H1 (cell line): Measurements from ENCODE around the gene FMN2. TPM values are rescaled to one million over a fixed set of nuclear protein-coding genes. Genes with fewer than 3 reads are reported as not detected.

Source experiments
- CTCF ChIA-PET: fragments of 300-600 bp; sonication (Branson Sonifier 250); formaldehyde crosslinking; loops from one replicate; lab custom pipeline; 2021; ENCODE audit not compliant: partially characterized antibody; lab: Charles Lee
- POLR2A ChIA-PET: fragments of 300-600 bp; sonication (Branson Sonifier 250); formaldehyde crosslinking; loops from one replicate; lab custom pipeline; 2021; ENCODE audit warnings: inconsistent platforms; ENCODE audit not compliant: partially characterized antibody; lab: Charles Lee
- DNase-seq, 2 experiments: peaks; one replicate each; pipeline versions ENCODE4 v3.0.0 to v3.0.0-alpha.2; 2010 to 2022; ENCODE audit warnings: low spot score in 2 of 2, low read depth in 1 of 2, mixed read lengths in 1 of 2
- FAIRE-seq: peaks from 2 replicates; lab custom pipeline; 2011; peaks lifted over from hg19 to GRCh38; lab: Jason Lieb, UNC
- H2AFZ ChIP-seq: 2 replicates; pipeline ENCODE4 v1.8.1; 2012; ENCODE audit warnings: low read length, inconsistent platforms
- H2AK5ac ChIP-seq: 2 replicates; pipeline ENCODE4 v1.6.1; 2013; ENCODE audit warnings: low read depth, low read length
- H2BK120ac ChIP-seq: replicated peaks from 2 replicates; pipeline ENCODE3; 2013; ENCODE audit warnings: low read depth, low read length, inconsistent platforms
- H2BK12ac ChIP-seq: 2 replicates; pipeline ENCODE4 v1.6.1; 2013; ENCODE audit warnings: low read depth, low read length
- H2BK15ac ChIP-seq: 2 replicates; pipeline ENCODE4 v1.6.1; 2013; ENCODE audit warnings: low read length
- H2BK20ac ChIP-seq: 2 replicates; pipeline ENCODE4 v1.6.1; 2013; ENCODE audit warnings: low read length
- H2BK5ac ChIP-seq: 2 replicates; pipeline ENCODE4 v1.6.1; 2013; ENCODE audit warnings: low read depth, low read length
- H3K14ac ChIP-seq: 2 replicates; pipeline ENCODE4 v1.6.1; 2013; ENCODE audit warnings: inconsistent platforms; ENCODE audit not compliant: insufficient read length
- H3K18ac ChIP-seq: 2 replicates; pipeline ENCODE4 v1.6.1; 2013; ENCODE audit warnings: low read length; ENCODE audit errors: extremely low read depth
- H3K23ac ChIP-seq: 2 replicates; pipeline ENCODE4 v1.6.1; 2013; ENCODE audit warnings: inconsistent platforms; ENCODE audit not compliant: insufficient read length
- H3K23me2 ChIP-seq: 2 replicates; pipeline ENCODE4 v1.6.1; 2013; ENCODE audit warnings: low read depth, low read length
- H3K27ac ChIP-seq: 2 replicates; pipeline ENCODE4 v1.6.1; 2011; ENCODE audit warnings: low read depth, low read length, inconsistent platforms
- H3K27me3 ChIP-seq, 4 experiments: replicated peaks in 1 of 4; 1 replicate in 1 of 4; 2 replicates in 3 of 4; pipeline versions ENCODE4 v1.6.1 to v1.8.1; 2011 to 2013; ENCODE audit warnings: low read length in 3 of 4, mild to moderate bottlenecking in 3 of 4, inconsistent platforms in 2 of 4, mixed read lengths in 2 of 4, moderate library complexity in 1 of 4; ENCODE audit not compliant: control insufficient read depth in 3 of 4, insufficient read depth in 3 of 4; ENCODE audit errors: extremely low read depth in 1 of 4
- H3K36me3 ChIP-seq, 4 experiments: 2 replicates each; pipeline versions ENCODE4 v1.6.1 to v1.8.1; 2011 to 2013; ENCODE audit warnings: mild to moderate bottlenecking in 4 of 4, low read length in 3 of 4, moderate library complexity in 2 of 4, control low read depth in 1 of 4, inconsistent platforms in 1 of 4; ENCODE audit not compliant: insufficient read depth in 4 of 4, control insufficient read depth in 2 of 4
- H3K4ac ChIP-seq: replicated peaks from 2 replicates; pipeline ENCODE3; 2013; ENCODE audit warnings: low read length, low read depth, mixed read lengths, inconsistent platforms; ENCODE audit not compliant: insufficient read length
- H3K4me1 ChIP-seq, 4 experiments: replicated peaks in 1 of 4; 1 replicate in 1 of 4; 2 replicates in 3 of 4; pipeline versions ENCODE4 v1.6.1 to v1.8.1; 2011 to 2013; ENCODE audit warnings: low read length in 3 of 4, inconsistent platforms in 2 of 4, mixed read lengths in 1 of 4; ENCODE audit not compliant: insufficient read depth in 4 of 4, control insufficient read depth in 3 of 4
- H3K4me2 ChIP-seq, 2 experiments: 2 replicates each; pipeline versions ENCODE4 v1.6.1 to v1.8.1; 2011 to 2013; ENCODE audit warnings: low read depth in 2 of 2, low read length in 2 of 2, control low read depth in 1 of 2, inconsistent platforms in 1 of 2, mild to moderate bottlenecking in 1 of 2; ENCODE audit not compliant: insufficient read depth in 1 of 2
- H3K4me3 ChIP-seq, 4 experiments: fragments of 200-600, 300-600 bp in 1 of 4; sonication (generic), shearing (Covaris generic), sonication (Bioruptor Twin) in 1 of 4; 2 replicates each; pipeline versions ENCODE4 v1.5.1 to v1.8.1; 2011 to 2016; ENCODE audit warnings: low read length in 4 of 4, low read depth in 3 of 4, control low read depth in 2 of 4, inconsistent platforms in 2 of 4, mild to moderate bottlenecking in 2 of 4, mixed read lengths in 1 of 4, moderate library complexity in 1 of 4; ENCODE audit not compliant: insufficient read depth in 2 of 4; ENCODE audit errors: extremely low read depth in 1 of 4
- H3K56ac ChIP-seq: replicated peaks from 2 replicates; pipeline ENCODE3; 2013; ENCODE audit warnings: low read depth, mild to moderate bottlenecking, mixed read lengths, low read length, inconsistent platforms; ENCODE audit not compliant: insufficient read length
- H3K79me1 ChIP-seq: 2 replicates; pipeline ENCODE4 v1.6.1; 2013; ENCODE audit warnings: low read depth, low read length, control low read depth
- H3K79me2 ChIP-seq, 2 experiments: 2 replicates each; pipeline versions ENCODE4 v1.6.1 to v1.8.1; 2012 to 2013; ENCODE audit warnings: low read length in 2 of 2, mild to moderate bottlenecking in 2 of 2, inconsistent platforms in 1 of 2; ENCODE audit not compliant: insufficient read depth in 2 of 2, control insufficient read depth in 1 of 2
- H3K9ac ChIP-seq, 4 experiments: replicated peaks in 1 of 4; 1 replicate in 1 of 4; 2 replicates in 3 of 4; pipeline versions ENCODE4 v1.6.1 to v1.8.1; 2011 to 2013; ENCODE audit warnings: low read depth in 3 of 4, low read length in 3 of 4, control low read depth in 2 of 4, mild to moderate bottlenecking in 2 of 4, moderate library complexity in 2 of 4, inconsistent platforms in 1 of 4; ENCODE audit errors: extremely low read depth in 1 of 4
- H3K9me3 ChIP-seq, 2 experiments: 2 replicates each; pipeline versions ENCODE4 v1.6.1 to v1.8.1; 2012 to 2013; ENCODE audit warnings: mild to moderate bottlenecking in 2 of 2, moderate library complexity in 2 of 2, control low read depth in 1 of 2, inconsistent platforms in 1 of 2, low read depth in 1 of 2, low read length in 1 of 2, mixed read lengths in 1 of 2; ENCODE audit not compliant: insufficient read depth in 2 of 2
- H4K20me1 ChIP-seq, 2 experiments: replicated peaks in 1 of 2; 2 replicates each; pipeline versions ENCODE3 to v1.8.1; 2011 to 2013; ENCODE audit warnings: inconsistent platforms in 2 of 2, low read length in 2 of 2, mild to moderate bottlenecking in 1 of 2; ENCODE audit not compliant: insufficient read depth in 2 of 2, control insufficient read depth in 1 of 2
- H4K5ac ChIP-seq: 2 replicates; pipeline ENCODE4 v1.6.1; 2013; ENCODE audit warnings: low read length, low read depth, mixed read lengths, inconsistent platforms; ENCODE audit not compliant: insufficient read length
- H4K8ac ChIP-seq: 2 replicates; pipeline ENCODE4 v1.8.0; 2013; ENCODE audit warnings: mild to moderate bottlenecking, moderate library complexity, low read length, inconsistent platforms; ENCODE audit not compliant: insufficient read depth; ENCODE audit errors: extremely low read depth
- H4K91ac ChIP-seq: replicated peaks from 2 replicates; pipeline ENCODE3; 2013; ENCODE audit warnings: low read length, mixed read lengths, inconsistent platforms; ENCODE audit not compliant: insufficient read length
- CBX8 ChIP-seq: fragments of 300-800, 300-1000 bp; sonication (generic); IDR thresholded peaks from 2 replicates; pipeline ENCODE4 v1.7.1; 2016; ENCODE audit warnings: low read depth, low read length, borderline replicate concordance
- RAD21 ChIP-seq, 2 experiments: IDR thresholded peaks in 1 of 2; conservative IDR thresholded peaks in 1 of 2; 2 replicates each; pipeline ENCODE4 v1.6.1; 2011; ENCODE audit warnings: low read depth in 2 of 2, low read length in 2 of 2, improper control_type of control experiment in 1 of 2, inconsistent platforms in 1 of 2, mild to moderate bottlenecking in 1 of 2, moderate library complexity in 1 of 2
- RFX5 ChIP-seq: IDR thresholded peaks from 2 replicates; pipeline ENCODE4 v1.6.1; 2011; ENCODE audit warnings: low read depth, low read length, improper control_type of control experiment, borderline replicate concordance
- RXRA ChIP-seq: IDR thresholded peaks from 2 replicates; pipeline ENCODE4 v1.6.1; 2011; ENCODE audit warnings: low read depth, mild to moderate bottlenecking, low read length, moderate library complexity; ENCODE audit not compliant: insufficient read depth
- SIRT6 ChIP-seq: IDR thresholded peaks from one replicate; pipeline ENCODE4 v1.7.1; 2012; ENCODE audit warnings: low read length, inconsistent platforms
- TAF1 ChIP-seq: IDR thresholded peaks from 2 replicates; pipeline ENCODE4 v1.6.1; 2011; ENCODE audit warnings: mild to moderate bottlenecking, low read depth, low read length
- WGBS, 2 experiments: shearing (Covaris generic) in 1 of 2; methylation state at CpG; one replicate each; pipeline versions ENCODE4 v1.1.6 to v1.1.7; 2013 to 2015; ENCODE audit warnings: low lambda C conversion rate in 2 of 2, mixed read lengths in 2 of 2, inconsistent platforms in 1 of 2, low coverage in 1 of 2, missing lambda C conversion rate in 1 of 2; ENCODE audit not compliant: insufficient replicate concordance in 2 of 2, insufficient coverage in 1 of 2, insufficient read length in 1 of 2; ENCODE audit errors: extremely low coverage in 1 of 2, missing lambda C conversion rate in 1 of 2; 5-methylcytosine and 5-hydroxymethylcytosine counted together
- polyA plus RNA-seq, 7 experiments: library from polyadenylated mRNA; depleted of rRNA in 3 of 7; stranded (reverse) in 5 of 7; unstranded in 2 of 7; fragments of >200 nt in 5 of 7; fragments of 200-250 nt in 2 of 7; gene quantifications; 1 replicate in 5 of 7; 2 replicates in 1 of 7; 4 replicates in 1 of 7; pipeline versions ENCODE4 v1.2.1 to v1.2.3, GENCODE V29; 2011 to 2013; ENCODE audit warnings: missing spikeins in 2 of 7, mixed read lengths in 2 of 7
- total RNA-seq: library from RNA; stranded (reverse); fragmentation: NEBNext Ultra II Directional; extraction: Animal tissue kit (Norgen Biotek cat#: 25700); gene quantifications from 2 replicates; pipeline ENCODE4 v1.2.1, GENCODE V29; 2021
- TF ChIP-seq, protein P1 (sequence below), 3 experiments: IDR thresholded peaks; 1 replicate in 2 of 3; 2 replicates in 1 of 3; pipeline versions ENCODE4 v1.5.1 to v1.6.1; 2011; ENCODE audit warnings: low read length in 3 of 3, mild to moderate bottlenecking in 3 of 3, inconsistent platforms in 2 of 3, low read depth in 1 of 3, moderate library complexity in 1 of 3; ENCODE audit not compliant: insufficient read depth in 1 of 3; ENCODE audit errors: control extremely low read depth in 1 of 3
- TF ChIP-seq, protein P2 (sequence below): IDR thresholded peaks from 2 replicates; pipeline ENCODE4 v1.6.1; 2011; ENCODE audit warnings: low read length, improper control_type of control experiment

Gene FMN2
- total and polyA plus RNA-seq, 2 of the 8 experiments (the other 6 are each of a cell fraction or from before 2014, with no cell fraction given), result 0.83 to 2.0 TPM

DNA sequence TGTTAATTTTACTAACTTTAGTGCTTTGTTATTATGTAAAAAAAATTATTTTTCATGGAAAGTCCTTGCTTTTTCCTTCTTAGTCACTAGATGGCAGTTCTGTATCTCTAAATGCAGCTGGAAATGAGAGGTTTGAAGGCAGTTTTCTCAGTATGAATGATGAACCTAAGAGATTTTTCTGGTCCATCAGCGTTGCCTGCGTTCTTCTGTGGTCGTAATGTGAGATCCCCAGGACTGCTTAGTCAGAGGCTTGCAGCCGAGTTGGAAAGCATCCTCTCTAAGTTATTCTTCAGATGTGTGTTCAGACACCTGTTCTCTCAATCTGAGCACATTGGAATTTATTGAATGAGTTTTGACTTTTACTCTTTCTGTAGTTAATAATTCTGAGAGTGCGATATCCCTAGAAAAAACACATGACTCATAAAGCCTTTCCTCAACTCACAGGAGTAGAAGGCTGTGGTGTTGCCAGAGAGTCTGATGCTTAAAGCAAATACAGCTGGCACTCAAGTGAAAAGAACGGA, 99.3 kb downstream of the FMN2 start:
- ChIA-PET POLR2A (no interaction called here), CTCF (interaction anchor here (0.5 to 1.8 kb wide), 15 partner anchors 8 to 1947 kb away, joined by 3 to 7 read pairs (median 3); partner anchors contain the start of gene FMN2)
- FAIRE-seq (no peak), DNase-seq (no peak)
- no peak overlapping the region for H2BK15ac ChIP-seq
- H2AFZ ChIP-seq, result no peak overlapping the region
- no peaks in the 10 kb centered on the region for H3K27me3 ChIP-seq
- TF ChIP-seq SIRT6 (no peak), CBX8 (no peak), TAF1 (no peak), RXRA (no peak), RFX5 (no peak), RAD21 (IDR thresholded peaks at IDR 0.05 in 1 of 2, conservative IDR thresholded peaks at IDR 0.05 in 1 of 2; ENCODE audit: low read depth in 2 of 2, low read length in 2 of 2) (peak; percentile 76 to 79)
- TF ChIP-seq, protein P1, sequence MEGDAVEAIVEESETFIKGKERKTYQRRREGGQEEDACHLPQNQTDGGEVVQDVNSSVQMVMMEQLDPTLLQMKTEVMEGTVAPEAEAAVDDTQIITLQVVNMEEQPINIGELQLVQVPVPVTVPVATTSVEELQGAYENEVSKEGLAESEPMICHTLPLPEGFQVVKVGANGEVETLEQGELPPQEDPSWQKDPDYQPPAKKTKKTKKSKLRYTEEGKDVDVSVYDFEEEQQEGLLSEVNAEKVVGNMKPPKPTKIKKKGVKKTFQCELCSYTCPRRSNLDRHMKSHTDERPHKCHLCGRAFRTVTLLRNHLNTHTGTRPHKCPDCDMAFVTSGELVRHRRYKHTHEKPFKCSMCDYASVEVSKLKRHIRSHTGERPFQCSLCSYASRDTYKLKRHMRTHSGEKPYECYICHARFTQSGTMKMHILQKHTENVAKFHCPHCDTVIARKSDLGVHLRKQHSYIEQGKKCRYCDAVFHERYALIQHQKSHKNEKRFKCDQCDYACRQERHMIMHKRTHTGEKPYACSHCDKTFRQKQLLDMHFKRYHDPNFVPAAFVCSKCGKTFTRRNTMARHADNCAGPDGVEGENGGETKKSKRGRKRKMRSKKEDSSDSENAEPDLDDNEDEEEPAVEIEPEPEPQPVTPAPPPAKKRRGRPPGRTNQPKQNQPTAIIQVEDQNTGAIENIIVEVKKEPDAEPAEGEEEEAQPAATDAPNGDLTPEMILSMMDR (IDR thresholded peaks at IDR 0.05; ENCODE audit: control extremely low read depth in 1 of 3, insufficient read depth in 1 of 3, low read depth in 1 of 3, low read length in 3 of 3), result peak in 2 of 3 experiments; percentile 45 to 50; a peak in 2 of 4 replicates
- TF ChIP-seq, protein P2, sequence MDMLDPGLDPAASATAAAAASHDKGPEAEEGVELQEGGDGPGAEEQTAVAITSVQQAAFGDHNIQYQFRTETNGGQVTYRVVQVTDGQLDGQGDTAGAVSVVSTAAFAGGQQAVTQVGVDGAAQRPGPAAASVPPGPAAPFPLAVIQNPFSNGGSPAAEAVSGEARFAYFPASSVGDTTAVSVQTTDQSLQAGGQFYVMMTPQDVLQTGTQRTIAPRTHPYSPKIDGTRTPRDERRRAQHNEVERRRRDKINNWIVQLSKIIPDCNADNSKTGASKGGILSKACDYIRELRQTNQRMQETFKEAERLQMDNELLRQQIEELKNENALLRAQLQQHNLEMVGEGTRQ, result no peak
- no peak overlapping the region for H3K9ac ChIP-seq
- H2BK120ac ChIP-seq, result no peak overlapping the region
- no peak overlapping the region for H4K91ac ChIP-seq
- no peaks in the 10 kb centered on the region for H3K23me2 ChIP-seq
- H2BK20ac ChIP-seq, result no peak overlapping the region
- H4K8ac ChIP-seq, result no peak overlapping the region
- 68% methylated on average over 6 of the region's 6 CpGs; no CpG with 5 or more reads in 1 of the 2 experiments for WGBS, 2 experiments
- no peak overlapping the region for H3K14ac ChIP-seq
- H3K23ac ChIP-seq, result no peak overlapping the region
- H3K4me2 ChIP-seq, result no peak overlapping the region
- H3K79me2 ChIP-seq, result no peaks in the 10 kb centered on the region
- no peaks in the 10 kb centered on the region for H3K4me1 ChIP-seq
- no peaks in the 10 kb centered on the region for H3K79me1 ChIP-seq
- no peak overlapping the region for H2BK5ac ChIP-seq
- no peak overlapping the region for H4K5ac ChIP-seq
- no peak overlapping the region for H3K18ac ChIP-seq
- no peaks in the 10 kb centered on the region for H4K20me1 ChIP-seq
- no peak overlapping the region for H3K27ac ChIP-seq
- H3K4me3 ChIP-seq, result no peak overlapping the region
- H3K56ac ChIP-seq, result no peak overlapping the region
- no peaks in the 10 kb centered on the region for H3K9me3 ChIP-seq
- H3K4ac ChIP-seq, result no peak overlapping the region
- H2AK5ac ChIP-seq, result no peak overlapping the region
- H3K36me3 ChIP-seq, result no peaks in the 10 kb centered on the region
- H2BK12ac ChIP-seq, result no peak overlapping the region
